Stimulated activated naive B cell treated with anti-CD40 and anti-IgM and Interleukin-4, amounts not matched to agents 10 μg/mL and 1 μg/mL and 100 μg/mL, for 72 hours (primary cell): ENCODE data around the gene ZBP1.

Experiments used
- ATAC-seq, 2 donors: fragments of 150-1000 bp; cut with Tn5 transposase; replicated peaks; 2 replicates each; pipeline ENCODE4 v1.10.0; 2021; ENCODE audit warnings: moderate library complexity in 1 of 2
- DNase-seq: peaks from one replicate; pipeline ENCODE4 v3.0.0; 2021
- H3K27ac Mint-ChIP-seq: one replicate; pipeline ENCODE4 v1.8.0; 2022; ENCODE audit warnings: mild to moderate bottlenecking, mixed read lengths
- H3K27me3 Mint-ChIP-seq, 2 donors: one replicate each; pipeline ENCODE4 v1.8.0; 2022; ENCODE audit warnings: mixed read lengths in 2 of 2
- H3K36me3 Mint-ChIP-seq, 2 donors: one replicate each; pipeline ENCODE4 v1.8.0; 2022; ENCODE audit warnings: mixed read lengths in 2 of 2, mild to moderate bottlenecking in 1 of 2
- H3K4me1 Mint-ChIP-seq, 2 donors: one replicate each; pipeline ENCODE4 v1.8.0; 2022; ENCODE audit warnings: mixed read lengths in 2 of 2, mild to moderate bottlenecking in 1 of 2
- H3K4me3 Mint-ChIP-seq, 2 donors: one replicate each; pipeline ENCODE4 v1.8.0; 2022; ENCODE audit warnings: mild to moderate bottlenecking in 2 of 2, mixed read lengths in 2 of 2, moderate library complexity in 1 of 2
- H3K9me3 Mint-ChIP-seq, 2 donors: one replicate each; pipeline ENCODE4 v1.8.0; 2022; ENCODE audit warnings: mixed read lengths in 2 of 2, mild to moderate bottlenecking in 1 of 2

The ZBP1 gene

GRCh38 chr20:57568088-57568896 lies 51.9 kb downstream of the ZBP1 start:
- DNase-seq (no peak), ATAC-seq (no peak)
- H3K9me3 Mint-ChIP-seq: no peaks in the 10 kb centered on the region
- no peak overlapping the region for H3K4me3 Mint-ChIP-seq
- no peak overlapping the region for H3K27ac Mint-ChIP-seq
- peaks cover 39 to 44% of the 10 kb centered on the region in 2 donors for H3K27me3 Mint-ChIP-seq
- H3K36me3 Mint-ChIP-seq: no peaks in the 10 kb centered on the region
- peaks cover 0 to 2% of the 10 kb centered on the region in 2 donors for H3K4me1 Mint-ChIP-seq

GRCh38 chr20:57567471-57568079 lies 52.7 kb downstream of the ZBP1 start:
- H3K27me3 Mint-ChIP-seq: peaks cover 35 to 37% of the 10 kb centered on the region in 2 donors
- no peak overlapping the region for H3K27ac Mint-ChIP-seq
- H3K4me1 Mint-ChIP-seq: no peaks in the 10 kb centered on the region
- H3K36me3 Mint-ChIP-seq: no peaks in the 10 kb centered on the region
- no peaks in the 10 kb centered on the region for H3K9me3 Mint-ChIP-seq
- no peak for DNase-seq
- ATAC-seq: no peak
- no peak overlapping the region for H3K4me3 Mint-ChIP-seq

- Mint-ChIP-seq H3K27ac (no peak overlapping the region), H3K36me3 (no peaks in the 10 kb centered on the region), H3K4me1 (no peaks in the 10 kb centered on the region), H3K27me3 (peaks cover 34 to 37% of the 10 kb centered on the region in 2 donors), H3K4me3 (no peak overlapping the region), H3K9me3 (no peaks in the 10 kb centered on the region)
- DNase-seq (no peak), ATAC-seq (no peak)
These were observed 53.3 kb downstream of the ZBP1 start for GRCh38 chr20:57566803-57567459.

GRCh38 chr20:57566399-57566798 lies 53.8 kb downstream of the ZBP1 start:
- Mint-ChIP-seq H3K4me1 (no peaks in the 10 kb centered on the region), H3K27ac (no peak overlapping the region), H3K4me3 (no peak overlapping the region), H3K36me3 (no peaks in the 10 kb centered on the region), H3K9me3 (no peaks in the 10 kb centered on the region), H3K27me3 (peaks cover 34 to 38% of the 10 kb centered on the region in 2 donors)
- ATAC-seq (no peak), DNase-seq (no peak)

GRCh38 chr20:57564951-57565642 lies 55.1 kb downstream of the ZBP1 start:
- Mint-ChIP-seq H3K36me3 (no peaks in the 10 kb centered on the region), H3K9me3 (no peaks in the 10 kb centered on the region), H3K27ac (no peak overlapping the region), H3K4me1 (no peaks in the 10 kb centered on the region), H3K27me3 (peaks cover 38 to 44% of the 10 kb centered on the region in 2 donors), H3K4me3 (no peak overlapping the region)
- ATAC-seq: no peak
- no peak for DNase-seq

- H3K4me1 Mint-ChIP-seq: no peaks in the 10 kb centered on the region
These were observed 55.9 kb downstream of the ZBP1 start for GRCh38 chr20:57564180-57564802.

GRCh38 chr20:57563522-57563921 lies 56.7 kb downstream of the ZBP1 start:
- ATAC-seq: no peak
- no peak for DNase-seq
- H3K27me3 Mint-ChIP-seq: peaks cover 39 to 46% of the 10 kb centered on the region in 2 donors
- no peaks in the 10 kb centered on the region for H3K4me1 Mint-ChIP-seq
- no peak overlapping the region for H3K4me3 Mint-ChIP-seq
- H3K9me3 Mint-ChIP-seq: no peaks in the 10 kb centered on the region
- no peaks in the 10 kb centered on the region for H3K36me3 Mint-ChIP-seq
- H3K27ac Mint-ChIP-seq: no peak overlapping the region

More at GRCh38 chr20:57564180-57564802, 55.9 kb downstream of the ZBP1 start:
- no peak overlapping the region for H3K27ac Mint-ChIP-seq
- H3K27me3 Mint-ChIP-seq: peaks cover 40 to 48% of the 10 kb centered on the region in 2 donors
- no peaks in the 10 kb centered on the region for H3K9me3 Mint-ChIP-seq
- DNase-seq (no peak), ATAC-seq (no peak)
- H3K36me3 Mint-ChIP-seq: no peaks in the 10 kb centered on the region
- no peak overlapping the region for H3K4me3 Mint-ChIP-seq

GRCh38 chr20:57562541-57563465 lies 57.4 kb downstream of the ZBP1 start:
- Mint-ChIP-seq H3K4me1 (no peaks in the 10 kb centered on the region), H3K4me3 (no peak overlapping the region), H3K36me3 (no peaks in the 10 kb centered on the region), H3K27ac (no peak overlapping the region), H3K9me3 (no peaks in the 10 kb centered on the region), H3K27me3 (peaks cover 35 to 41% of the 10 kb centered on the region in 2 donors)
- ATAC-seq (no peak), DNase-seq (no peak)

- ATAC-seq (no peak), DNase-seq (no peak)
- Mint-ChIP-seq H3K9me3 (no peaks in the 10 kb centered on the region), H3K27me3 (peaks cover 40 to 44% of the 10 kb centered on the region in 2 donors), H3K27ac (no peak overlapping the region), H3K36me3 (no peaks in the 10 kb centered on the region), H3K4me3 (no peak overlapping the region), H3K4me1 (no peaks in the 10 kb centered on the region)
These were observed 58.6 kb downstream of the ZBP1 start for GRCh38 chr20:57561356-57562279.

- Mint-ChIP-seq H3K4me3 (no peak within 1 kb of the TSS), H3K27ac (no peak within 1 kb of the TSS), H3K4me1 (no peaks in the 10 kb centered on the region), H3K9me3 (no peaks in the 10 kb centered on the region), H3K27me3 (peaks cover 40 to 49% of the 10 kb centered on the region in 2 donors), H3K36me3 (no peaks in the 10 kb centered on the region)
- ATAC-seq: no peak
- no peak for DNase-seq
These were observed 59.5 kb downstream of the ZBP1 start, which contains the start of gene PCK1 for GRCh38 chr20:57560554-57561355. TSS of gene PCK1 (plus strand) at chr20:57561110. CDS start at chr20:57561412, 302 bp downstream.

- Mint-ChIP-seq H3K27me3 (peaks cover 31 to 51% of the 10 kb centered on the region in 2 donors), H3K9me3 (no peaks in the 10 kb centered on the region), H3K36me3 (no peaks in the 10 kb centered on the region), H3K4me3 (no peak overlapping the region), H3K4me1 (no peaks in the 10 kb centered on the region), H3K27ac (no peak overlapping the region)
- no peak for DNase-seq
- ATAC-seq: no peak
These were observed 60.3 kb downstream of the ZBP1 start for GRCh38 chr20:57559658-57560553.
